Endothelial cell (in vitro differentiated cells): ENCODE measurements around the gene LRRC32. TPM values are rescaled to one million over a fixed set of nuclear protein-coding genes. Genes with fewer than 3 reads are reported as not detected.

Source experiments
- total RNA-seq: library from RNA; stranded (reverse); fragmentation: NEBNext Ultra II Directional; extraction: Animal tissue kit (Norgen Biotek cat#: 25700); gene quantifications from one replicate; pipeline ENCODE4 v1.2.1, GENCODE V29; 2021; ENCODE audit not compliant: unreplicated experiment

Gene LRRC32
- total RNA-seq, 1 donor from 2014 or later: 22.0 TPM

Other genes starting within 250 kb of the LRRC32 start
- 20.2 TPM for gene EMSY, start 225.7 kb downstream of the LRRC32 start, total RNA-seq
- gene TSKU, start 112.6 kb upstream of the LRRC32 start, total RNA-seq: 29.9 TPM
- 17.3 TPM for gene ACER3, start 190.2 kb upstream of the LRRC32 start, total RNA-seq